B cell (primary cell): Measurements from ENCODE around the gene RNF130. TPM values are rescaled to one million over a fixed set of nuclear protein-coding genes. Genes with fewer than 3 reads are reported as not detected.

Experiments used
- ATAC-seq: fragments of 200-7000 bp; cut with Tn5 transposase; one replicate; pipeline ENCODE4 v1.10.0; 2021; ENCODE audit warnings: low read depth, mild to moderate bottlenecking, moderate number of reproducible peaks, moderate library complexity
- CTCF ChIA-PET: fragments of 350-600 bp; sonication (Branson Sonifier 250); formaldehyde crosslinking; loops from one replicate; lab custom pipeline; 2021; ENCODE audit warnings: antibody characterized with exemption, inconsistent platforms; lab: Charles Lee
- POLR2A ChIA-PET: fragments of 350-600 bp; sonication (Branson Sonifier 250); formaldehyde crosslinking; loops from one replicate; lab custom pipeline; 2021; ENCODE audit warnings: antibody characterized with exemption; lab: Charles Lee
- DNase-seq: peaks from one replicate; pipeline ENCODE4 v3.0.0; 2013
- H2AFZ ChIP-seq: 2 replicates; pipeline ENCODE4 v1.6.1; 2012; ENCODE audit warnings: mild to moderate bottlenecking, low read depth, low read length; ENCODE audit not compliant: insufficient read depth, poor library complexity, severe bottlenecking
- H3K27ac ChIP-seq, 2 donors: 1 replicate in 1 of 2; 2 replicates in 1 of 2; pipeline ENCODE4 v1.5.1; 2012 to 2013; ENCODE audit warnings: low read length in 2 of 2, mild to moderate bottlenecking in 2 of 2, moderate library complexity in 1 of 2
- H3K27me3 ChIP-seq, 4 experiments: fragments of 200-600 bp in 1 of 4; sonication (generic) in 1 of 4; replicated peaks in 1 of 4; 1 replicate in 2 of 4; 2 replicates in 2 of 4; pipeline versions ENCODE4 v1.6.1 to v1.7.0; 2013 to 2016; ENCODE audit warnings: low read length in 3 of 4, mild to moderate bottlenecking in 2 of 4, mixed read lengths in 1 of 4, moderate library complexity in 1 of 4; ENCODE audit not compliant: insufficient read depth in 4 of 4, control insufficient read depth in 3 of 4; ENCODE audit errors: control extremely low read depth in 1 of 4
- H3K36me3 ChIP-seq, 2 experiments: replicated peaks in 1 of 2; 1 replicate in 1 of 2; 2 replicates in 1 of 2; pipeline versions ENCODE4 v1.6.1 to v1.7.1; 2013; ENCODE audit warnings: low read length in 1 of 2; ENCODE audit not compliant: insufficient read depth in 2 of 2, control insufficient read depth in 1 of 2; ENCODE audit errors: control extremely low read depth in 1 of 2, extremely low read depth in 1 of 2
- H3K4me1 ChIP-seq, 2 donors: fragments of 200-600 bp in 1 of 2; sonication (generic) in 1 of 2; 1 replicate in 1 of 2; 2 replicates in 1 of 2; pipeline versions ENCODE4 v1.5.1 to v1.6.1; 2013 to 2017; ENCODE audit warnings: low read length in 2 of 2; ENCODE audit not compliant: control insufficient read depth in 2 of 2, insufficient read depth in 2 of 2
- H3K4me2 ChIP-seq: replicated peaks from 2 replicates; pipeline ENCODE3; 2012; ENCODE audit warnings: mild to moderate bottlenecking, low read depth, low read length; ENCODE audit not compliant: poor library complexity, severe bottlenecking
- H3K4me3 ChIP-seq, 5 experiments: fragments of 200-600 bp in 1 of 5; sonication (generic) in 1 of 5; 1 replicate in 3 of 5; 2 replicates in 2 of 5; pipeline versions ENCODE4 v1.5.1 to v1.7.0; 2011 to 2016; ENCODE audit warnings: low read length in 4 of 5, mild to moderate bottlenecking in 4 of 5, low read depth in 2 of 5, control low read depth in 1 of 5, moderate library complexity in 1 of 5; ENCODE audit not compliant: insufficient read depth in 1 of 5; ENCODE audit errors: control extremely low read depth in 1 of 5, extremely low read depth in 1 of 5
- H3K79me2 ChIP-seq: fragments of 200-600 bp; sonication (generic); one replicate; pipeline ENCODE4 v1.6.0; 2016; ENCODE audit warnings: low read length; ENCODE audit not compliant: control insufficient read depth, insufficient read depth
- H3K9ac ChIP-seq: fragments of 200-600 bp; sonication (generic); 2 replicates; pipeline ENCODE4 v1.6.1; 2017; ENCODE audit warnings: mild to moderate bottlenecking, low read length, moderate library complexity
- H3K9me3 ChIP-seq, 3 donors: one replicate each; pipeline versions ENCODE4 v1.6.1 to v1.7.1; 2013; ENCODE audit warnings: low read length in 2 of 3; ENCODE audit not compliant: control insufficient read depth in 2 of 3, insufficient read depth in 1 of 3; ENCODE audit errors: control extremely low read depth in 1 of 3
- H4K20me1 ChIP-seq: 2 replicates; pipeline ENCODE4 v1.6.0; 2012; ENCODE audit warnings: mild to moderate bottlenecking, low read length; ENCODE audit not compliant: insufficient read depth, control insufficient read depth, poor library complexity, severe bottlenecking
- H3K27ac Mint-ChIP-seq: one replicate; pipeline ENCODE4 v1.8.0; 2021; ENCODE audit warnings: mixed read lengths
- H3K27me3 Mint-ChIP-seq: one replicate; pipeline ENCODE4 v1.8.0; 2021; ENCODE audit warnings: mixed read lengths
- H3K4me1 Mint-ChIP-seq: one replicate; pipeline ENCODE4 v1.8.0; 2021; ENCODE audit warnings: mixed read lengths
- H3K4me3 Mint-ChIP-seq: one replicate; pipeline ENCODE4 v1.8.0; 2021; ENCODE audit warnings: mixed read lengths
- H3K9me3 Mint-ChIP-seq: one replicate; pipeline ENCODE4 v1.8.0; 2022; ENCODE audit warnings: mixed read lengths; ENCODE audit not compliant: insufficient read depth
- EZH2 ChIP-seq: IDR thresholded peaks from 2 replicates; pipeline ENCODE4 v1.6.1; 2012; ENCODE audit warnings: borderline replicate concordance, low read depth, mild to moderate bottlenecking, moderate library complexity, low read length; ENCODE audit not compliant: insufficient read depth, poor library complexity, severe bottlenecking
- WGBS: methylation state at CpG from one replicate; pipeline ENCODE4 v1.1.5; 2013; ENCODE audit warnings: missing lambda C conversion rate; ENCODE audit not compliant: insufficient coverage; 5-methylcytosine and 5-hydroxymethylcytosine counted together
- intact Hi-C: fragments of 100-400 bp; cut with micrococcal nuclease; formaldehyde crosslinking; loops from one replicate; pipeline ENCODE4 v1.10.0; 2022
- polyA plus RNA-seq: library from polyadenylated mRNA; depleted of rRNA; stranded (reverse); fragments of >200 nt; gene quantifications from 2 replicates; pipeline ENCODE4 v1.2.3, GENCODE V29; 2012
- total RNA-seq, 2 donors: library from RNA; stranded (reverse); fragments of 120-200 nt in 1 of 2; gene quantifications; 1 replicate in 1 of 2; 2 replicates in 1 of 2; pipeline versions ENCODE4 v1.2.3 to v1.2.4, GENCODE V29; 2013 to 2022
- TF ChIP-seq, protein P1 (sequence below): fragments of 200-600 bp; IDR thresholded peaks from one replicate; pipeline ENCODE4 v1.8.0; 2022; ENCODE audit warnings: antibody characterized with exemption, mild to moderate bottlenecking

Gene RNF130
- total and polyA plus RNA-seq, 2 donors (not counting 1 experiment from before 2014, with no cell fraction given) = 18.1 to 25.8 TPM

- no peak for DNase-seq
- POLR2A ChIA-PET = no interaction called here
- CTCF ChIA-PET = interaction anchor here (0.7 to 3.4 kb wide), 3 partner anchors 11 to 291 kb away, joined by 3 to 10 read pairs (median 8); no protein-coding TSS in a partner anchor
- H3K36me3 ChIP-seq = no peaks in the 10 kb centered on the region
- H3K4me2 ChIP-seq = no peak overlapping the region
- no peaks in the 10 kb centered on the region for H4K20me1 ChIP-seq
- H3K9ac ChIP-seq = no peak overlapping the region
- 94% methylated on average over 3 of the region's 6 CpGs for WGBS
- H2AFZ ChIP-seq = no peak overlapping the region
- intact Hi-C loops = loop anchor here (5.0 kb wide), 1 partner anchor 121 kb away; no protein-coding TSS in a partner anchor
- Mint-ChIP-seq H3K4me3 (no peak overlapping the region), H3K27me3 (peaks cover 16% of the 10 kb centered on the region), H3K9me3 (no peaks in the 10 kb centered on the region), H3K4me1 (peaks cover 12% of the 10 kb centered on the region), H3K27ac (no peak overlapping the region)
- no peak for TF ChIP-seq EZH2
- TF ChIP-seq, protein P1, sequence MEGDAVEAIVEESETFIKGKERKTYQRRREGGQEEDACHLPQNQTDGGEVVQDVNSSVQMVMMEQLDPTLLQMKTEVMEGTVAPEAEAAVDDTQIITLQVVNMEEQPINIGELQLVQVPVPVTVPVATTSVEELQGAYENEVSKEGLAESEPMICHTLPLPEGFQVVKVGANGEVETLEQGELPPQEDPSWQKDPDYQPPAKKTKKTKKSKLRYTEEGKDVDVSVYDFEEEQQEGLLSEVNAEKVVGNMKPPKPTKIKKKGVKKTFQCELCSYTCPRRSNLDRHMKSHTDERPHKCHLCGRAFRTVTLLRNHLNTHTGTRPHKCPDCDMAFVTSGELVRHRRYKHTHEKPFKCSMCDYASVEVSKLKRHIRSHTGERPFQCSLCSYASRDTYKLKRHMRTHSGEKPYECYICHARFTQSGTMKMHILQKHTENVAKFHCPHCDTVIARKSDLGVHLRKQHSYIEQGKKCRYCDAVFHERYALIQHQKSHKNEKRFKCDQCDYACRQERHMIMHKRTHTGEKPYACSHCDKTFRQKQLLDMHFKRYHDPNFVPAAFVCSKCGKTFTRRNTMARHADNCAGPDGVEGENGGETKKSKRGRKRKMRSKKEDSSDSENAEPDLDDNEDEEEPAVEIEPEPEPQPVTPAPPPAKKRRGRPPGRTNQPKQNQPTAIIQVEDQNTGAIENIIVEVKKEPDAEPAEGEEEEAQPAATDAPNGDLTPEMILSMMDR = no peak
- peaks cover 3 to 11% of the 10 kb centered on the region in 2 donors for H3K4me1 ChIP-seq
- no peak for ATAC-seq
- no peak overlapping the region for H3K27ac ChIP-seq
- H3K9me3 ChIP-seq = no peaks in the 10 kb centered on the region
- H3K79me2 ChIP-seq = no peaks in the 10 kb centered on the region
- no peak overlapping the region for H3K4me3 ChIP-seq
- H3K27me3 ChIP-seq = peaks cover 0 to 8% (median 3%) of the 10 kb centered on the region in 4 experiments
Observed at GRCh38 chr5:180093241-180093640, 21.7 kb upstream of the RNF130 start.

GRCh38 chr5:180090769-180091546 is 19.4 kb upstream of the RNF130 start:
- intact Hi-C loops = loop anchor here (1.0 to 5.0 kb wide), 2 partner anchors 19 to 119 kb away; no protein-coding TSS in a partner anchor
- DNase-seq = peak; percentile 38

More at GRCh38 chr5:180090769-180091546, 19.4 kb upstream of the RNF130 start:
- no peaks in the 10 kb centered on the region for H4K20me1 ChIP-seq
- H3K9ac ChIP-seq = peak overlapping the region; percentile 73
- Mint-ChIP-seq H3K27ac (peak overlapping the region; percentile 41), H3K9me3 (no peaks in the 10 kb centered on the region), H3K4me3 (peak overlapping the region; percentile 76), H3K4me1 (peaks cover 12% of the 10 kb centered on the region), H3K27me3 (peaks cover 12% of the 10 kb centered on the region)
- no peaks in the 10 kb centered on the region for H3K9me3 ChIP-seq
- H3K27me3 ChIP-seq = peaks cover 0 to 8% (median 3%) of the 10 kb centered on the region in 4 experiments
- ChIA-PET CTCF (interaction anchor here (0.6 to 3.4 kb wide), 6 partner anchors 10 to 328 kb away, joined by 3 to 10 read pairs (median 8); partner anchors contain the start of gene TBC1D9B), POLR2A (no interaction called here)
- H3K4me1 ChIP-seq = peaks cover 3 to 11% of the 10 kb centered on the region in 2 donors
- 67% methylated on average over 7 of the region's 17 CpGs for WGBS
- H2AFZ ChIP-seq = peak overlapping the region; percentile 95
- H3K27ac ChIP-seq = no peak overlapping the region
- no peak for ATAC-seq
- peak overlapping the region in 3 of 5 experiments; percentile 48 to 62 (median 58) for H3K4me3 ChIP-seq
- no peaks in the 10 kb centered on the region for H3K36me3 ChIP-seq
- H3K79me2 ChIP-seq = no peaks in the 10 kb centered on the region
- peak overlapping the region; percentile 88 for H3K4me2 ChIP-seq
- TF ChIP-seq EZH2 = no peak
- TF ChIP-seq, protein P1 = peak; percentile 3
